Activated CD4-positive, alpha-beta T cell treated with anti-CD3 and anti-CD28 coated beads, Interleukin-2, amount 10 ng/mL, durations not matched to agents 7 days and 5 days (primary cell): Measurements from ENCODE around the gene OR2F2. TPM values are rescaled to one million over a fixed set of nuclear protein-coding genes. Genes with fewer than 3 reads are reported as not detected.

Experiments used
- total RNA-seq, 2 experiments: library from RNA; stranded (reverse); gene quantifications; one replicate each; pipeline ENCODE4 v1.2.3, GENCODE V29; 2021

OR2F2 gene
- total RNA-seq, 2 experiments from 2014 or later: not detected

Other genes with a start within 250 kb of the OR2F2 start
- gene CTAGE6, start 177.5 kb upstream of the OR2F2 start, total RNA-seq: under 1 TPM; 0.42 to 0.92 TPM
- gene TCAF1, start 33.1 kb upstream of the OR2F2 start, total RNA-seq: 10 to 100 TPM; 14.6 to 15.5 TPM
- not detected for gene OR2F1, start 19.6 kb downstream of the OR2F2 start, total RNA-seq
- not detected for gene OR6B1, start 65.1 kb downstream of the OR2F2 start, total RNA-seq
- not detected for gene OR2A5, start 113.7 kb downstream of the OR2F2 start, total RNA-seq
- gene OR2A25, start 134.6 kb downstream of the OR2F2 start, total RNA-seq: not detected
- gene OR2A12, start 151.0 kb downstream of the OR2F2 start, total RNA-seq: not detected
- not detected for gene OR2A2, start 174.3 kb downstream of the OR2F2 start, total RNA-seq
- gene OR2A14, start 187.9 kb downstream of the OR2F2 start, total RNA-seq: not detected
- gene CTAGE4, start 248.2 kb downstream of the OR2F2 start, total RNA-seq: 1 to 10 TPM; 1.4 to 1.8 TPM